ENCODE measurements around the gene HBA2.
"Not testable (repeated sequence)": the region's sequence is repeated elsewhere in the genome, so short reads cannot be mapped to it uniquely, and the experiment has no call there.

HBA2 gene

GRCh38 chr16:172374-172941 is at the start of gene HBA2:
Gene HBA2 (plus strand): TSS chr16:172876. CDS start chr16:172913, 37 bp downstream.
- not testable (repeated sequence) for H3K27ac ChIP-seq (ENCODE audit: low read depth, low read length); H3K9me3 ChIP-seq (ENCODE audit: insufficient read depth, low read length); H3K4me2 ChIP-seq (ENCODE audit: low read depth, low read length, poor library complexity, severe bottlenecking); H4K20me1 ChIP-seq (ENCODE audit: low read depth, low read length); H2AFZ ChIP-seq (ENCODE audit: low read depth, low read length, severe bottlenecking); H3K4me3 ChIP-seq (ENCODE audit: insufficient read depth, low read length, poor library complexity, severe bottlenecking); H3K9me2 ChIP-seq (replicated peaks; ENCODE audit: insufficient read depth, low read length); H3K79me2 ChIP-seq (ENCODE audit: insufficient read depth, low read length); H3K9ac ChIP-seq (ENCODE audit: low read length); H3K27me3 ChIP-seq (ENCODE audit: low read length); H3K36me3 ChIP-seq (ENCODE audit: low read length); H3F3A ChIP-seq (ENCODE audit: insufficient read depth)

- H3K27ac ChIP-seq (ENCODE audit: low read depth, low read length); H4K20me1 ChIP-seq (ENCODE audit: low read depth, low read length): not testable (repeated sequence)
Observed at GRCh38 chr16:123558-124350, 48.9 kb upstream of the HBA2 start.

GRCh38 chr16:125011-125410 is 47.7 kb upstream of the HBA2 start:
- Histone ChIP-seq H3K36me3 (ENCODE audit: low read length) (no peaks in the 10 kb centered on the region), H3K9me2 (replicated peaks; ENCODE audit: insufficient read depth, low read length) (no peaks in the 10 kb centered on the region), H2AFZ (ENCODE audit: low read depth, low read length, severe bottlenecking) (no peak overlapping the region), H4K20me1 (ENCODE audit: low read depth, low read length) (no peaks in the 10 kb centered on the region), H3K79me2 (ENCODE audit: insufficient read depth, low read length) (peaks cover 27% of the 10 kb centered on the region; the same call in 1 of the 2 replicates), H3K27ac (ENCODE audit: low read depth, low read length) (no peak overlapping the region), H3K27me3 (ENCODE audit: low read length) (no peaks in the 10 kb centered on the region), H3F3A (ENCODE audit: insufficient read depth) (no peaks in the 10 kb centered on the region), H3K4me2 (ENCODE audit: low read depth, low read length, poor library complexity, severe bottlenecking) (no peak overlapping the region), H3K4me3 (ENCODE audit: insufficient read depth, low read length, poor library complexity, severe bottlenecking) (no peak overlapping the region), H3K9me3 (ENCODE audit: insufficient read depth, low read length) (no peaks in the 10 kb centered on the region), H3K9ac (ENCODE audit: low read length) (no peak overlapping the region)
- TF ChIP-seq EZH2phosphoT487 (conservative IDR thresholded peaks at IDR 0.05; ENCODE audit: low read length), result no peak
- TF ChIP-seq CTCF (IDR thresholded peaks at IDR 0.05; ENCODE audit: insufficient read depth, low read length, poor library complexity, severe bottlenecking), result no peak

More at GRCh38 chr16:123558-124350, 48.9 kb upstream of the HBA2 start:
- H3K9me2 ChIP-seq (replicated peaks; ENCODE audit: insufficient read depth, low read length); H2AFZ ChIP-seq (ENCODE audit: low read depth, low read length, severe bottlenecking); H3K27me3 ChIP-seq (ENCODE audit: low read length); H3K4me2 ChIP-seq (ENCODE audit: low read depth, low read length, poor library complexity, severe bottlenecking); H3K36me3 ChIP-seq (ENCODE audit: low read length); H3K4me3 ChIP-seq (ENCODE audit: insufficient read depth, low read length, poor library complexity, severe bottlenecking); H3K9ac ChIP-seq (ENCODE audit: low read length); H3K9me3 ChIP-seq (ENCODE audit: insufficient read depth, low read length); H3F3A ChIP-seq (ENCODE audit: insufficient read depth): not testable (repeated sequence)
- peaks cover 20% of the 10 kb centered on the region; the same call in 1 of the 2 replicates for H3K79me2 ChIP-seq (ENCODE audit: insufficient read depth, low read length)

- H4K20me1 ChIP-seq (ENCODE audit: low read depth, low read length), result no peaks in the 10 kb centered on the region
- no peaks in the 10 kb centered on the region for H3K27me3 ChIP-seq (ENCODE audit: low read length)
- no peaks in the 10 kb centered on the region for H3K9me3 ChIP-seq (ENCODE audit: insufficient read depth, low read length)
- no peak overlapping the region for H2AFZ ChIP-seq (ENCODE audit: low read depth, low read length, severe bottlenecking)
- H3K9me2 ChIP-seq (replicated peaks; ENCODE audit: insufficient read depth, low read length), result no peaks in the 10 kb centered on the region
- H3K79me2 ChIP-seq (ENCODE audit: insufficient read depth, low read length), result peaks cover 52% of the 10 kb centered on the region
- no peak overlapping the region for H3K9ac ChIP-seq (ENCODE audit: low read length)
- no peaks in the 10 kb centered on the region for H3K36me3 ChIP-seq (ENCODE audit: low read length)
- TF ChIP-seq CTCF (IDR thresholded peaks at IDR 0.05; ENCODE audit: insufficient read depth, low read length, poor library complexity, severe bottlenecking) (no peak), EZH2phosphoT487 (conservative IDR thresholded peaks at IDR 0.05; ENCODE audit: low read length) (no peak)
- H3K4me3 ChIP-seq (ENCODE audit: insufficient read depth, low read length, poor library complexity, severe bottlenecking), result no peak overlapping the region
- peaks cover 2% of the 10 kb centered on the region; the same call in 1 of the 2 replicates for H3F3A ChIP-seq (ENCODE audit: insufficient read depth)
- H3K27ac ChIP-seq (ENCODE audit: low read depth, low read length), result no peak overlapping the region
- no peak overlapping the region for H3K4me2 ChIP-seq (ENCODE audit: low read depth, low read length, poor library complexity, severe bottlenecking)
Observed at GRCh38 chr16:129075-129474, 43.6 kb upstream of the HBA2 start.
